ENCODE measurements around the gene TIGD2. TPM values are rescaled to one million over a fixed set of nuclear protein-coding genes. Genes with fewer than 3 reads are reported as not detected.
A peak's percentile ranks its signal among the peaks of the same experiment; 100 is the strongest.

TIGD2 gene
- total RNA-seq, 4 donors from 2014 or later, result 12.4 to 17.7 (median 14.2) TPM

- no peak for TF ChIP-seq POLR2A (IDR thresholded peaks at IDR 0.05)
- TF ChIP-seq, protein P1, sequence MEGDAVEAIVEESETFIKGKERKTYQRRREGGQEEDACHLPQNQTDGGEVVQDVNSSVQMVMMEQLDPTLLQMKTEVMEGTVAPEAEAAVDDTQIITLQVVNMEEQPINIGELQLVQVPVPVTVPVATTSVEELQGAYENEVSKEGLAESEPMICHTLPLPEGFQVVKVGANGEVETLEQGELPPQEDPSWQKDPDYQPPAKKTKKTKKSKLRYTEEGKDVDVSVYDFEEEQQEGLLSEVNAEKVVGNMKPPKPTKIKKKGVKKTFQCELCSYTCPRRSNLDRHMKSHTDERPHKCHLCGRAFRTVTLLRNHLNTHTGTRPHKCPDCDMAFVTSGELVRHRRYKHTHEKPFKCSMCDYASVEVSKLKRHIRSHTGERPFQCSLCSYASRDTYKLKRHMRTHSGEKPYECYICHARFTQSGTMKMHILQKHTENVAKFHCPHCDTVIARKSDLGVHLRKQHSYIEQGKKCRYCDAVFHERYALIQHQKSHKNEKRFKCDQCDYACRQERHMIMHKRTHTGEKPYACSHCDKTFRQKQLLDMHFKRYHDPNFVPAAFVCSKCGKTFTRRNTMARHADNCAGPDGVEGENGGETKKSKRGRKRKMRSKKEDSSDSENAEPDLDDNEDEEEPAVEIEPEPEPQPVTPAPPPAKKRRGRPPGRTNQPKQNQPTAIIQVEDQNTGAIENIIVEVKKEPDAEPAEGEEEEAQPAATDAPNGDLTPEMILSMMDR (IDR thresholded peaks at IDR 0.05), result no peak
Measured at GRCh38 chr4:89156174-89156914, 45.0 kb downstream of the TIGD2 start.

DNA sequence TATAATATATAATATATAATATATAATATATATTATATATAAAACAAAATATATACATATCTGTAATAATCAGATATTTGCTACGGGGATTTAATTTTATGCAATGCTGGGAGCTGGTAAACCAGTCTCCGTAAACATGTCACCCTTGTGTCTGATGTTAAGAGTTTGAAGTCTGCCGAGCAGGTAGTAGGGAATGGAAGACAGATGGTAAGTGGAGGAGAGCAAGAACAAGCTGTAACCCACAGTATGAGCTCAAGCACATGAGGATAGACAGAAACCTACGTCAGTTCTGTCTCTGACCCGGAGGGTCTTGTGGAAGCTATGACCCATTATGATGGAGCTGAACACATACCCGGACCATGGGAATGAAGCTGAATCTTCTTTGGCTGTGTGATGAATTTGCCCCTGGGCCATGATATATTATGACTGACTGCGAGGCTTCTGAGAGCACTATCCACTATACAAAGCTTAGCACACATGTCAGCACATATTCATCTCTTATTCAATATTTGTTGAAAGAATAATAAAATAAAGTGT, 46.2 kb downstream of the TIGD2 start:
- DNase-seq, result no peak
- Histone ChIP-seq H3K9me3 (no peaks in the 10 kb centered on the region), H3K4me3 (no peak overlapping the region), H3K4me1 (no peaks in the 10 kb centered on the region), H3K27ac (no peak overlapping the region), H3K27me3 (no peaks in the 10 kb centered on the region), H3K36me3 (no peaks in the 10 kb centered on the region)
- TF ChIP-seq POLR2A (IDR thresholded peaks at IDR 0.05), result no peak
- TF ChIP-seq, protein P1 (IDR thresholded peaks at IDR 0.05), result no peak

More at GRCh38 chr4:89156174-89156914, 45.0 kb downstream of the TIGD2 start:
- Histone ChIP-seq H3K9me3 (no peaks in the 10 kb centered on the region), H3K36me3 (no peaks in the 10 kb centered on the region), H3K27ac (no peak overlapping the region), H3K27me3 (no peaks in the 10 kb centered on the region), H3K4me1 (no peaks in the 10 kb centered on the region), H3K4me3 (no peak overlapping the region)
- DNase-seq, result no peak

GRCh38 chr4:89158884-89159503, 47.7 kb downstream of the TIGD2 start:
- Histone ChIP-seq H3K36me3 (no peaks in the 10 kb centered on the region), H3K27me3 (no peaks in the 10 kb centered on the region), H3K4me1 (no peaks in the 10 kb centered on the region), H3K27ac (no peak overlapping the region), H3K4me3 (no peak overlapping the region), H3K9me3 (no peaks in the 10 kb centered on the region)
- DNase-seq, result no peak
- TF ChIP-seq POLR2A (IDR thresholded peaks at IDR 0.05), result no peak
- TF ChIP-seq, protein P1 (IDR thresholded peaks at IDR 0.05), result peak; percentile 43 to 86 (median 76)

DNA sequence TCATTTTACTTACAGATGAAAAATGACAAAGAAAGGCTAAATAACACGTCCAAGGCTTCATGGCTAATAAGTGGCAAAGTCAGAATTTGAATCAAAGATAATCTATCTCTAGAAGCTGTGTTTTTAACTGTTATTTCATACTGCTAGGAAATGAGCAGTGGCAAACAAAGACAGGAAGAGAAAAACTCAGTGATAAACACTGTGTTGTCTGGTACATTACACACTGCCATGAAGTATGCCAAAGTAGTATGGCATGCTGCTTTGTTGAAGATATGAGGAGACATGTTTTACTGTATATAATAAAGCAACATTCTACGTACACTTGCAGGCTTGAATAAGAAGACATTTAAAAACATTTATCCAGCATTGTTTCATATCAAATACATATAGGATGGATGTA, 49.5 kb downstream of the TIGD2 start:
- TF ChIP-seq POLR2A (IDR thresholded peaks at IDR 0.05), result no peak
- TF ChIP-seq, protein P1 (IDR thresholded peaks at IDR 0.05), result no peak
- Histone ChIP-seq H3K27ac (no peak overlapping the region), H3K36me3 (no peaks in the 10 kb centered on the region), H3K9me3 (no peaks in the 10 kb centered on the region), H3K4me3 (no peak overlapping the region), H3K27me3 (no peaks in the 10 kb centered on the region), H3K4me1 (no peaks in the 10 kb centered on the region)
- DNase-seq, result no peak

DNA sequence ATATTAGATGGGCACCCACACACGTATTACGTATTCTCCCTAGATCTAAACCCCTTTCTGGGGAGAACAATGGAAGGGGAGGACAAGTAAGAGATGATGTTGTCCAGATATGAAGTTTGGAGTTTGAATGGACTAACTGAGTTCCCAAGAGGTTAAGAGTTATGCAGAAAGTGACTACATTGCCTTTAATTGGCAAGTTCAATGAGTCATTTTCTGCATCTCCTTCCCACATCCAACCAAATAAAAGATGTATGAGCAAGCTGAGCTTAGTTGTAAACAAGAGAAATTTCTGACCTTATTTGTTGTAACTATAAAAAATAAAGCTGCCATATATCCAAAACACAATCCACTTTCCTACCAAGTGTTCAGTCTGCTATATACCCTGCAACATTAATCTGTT, 50.5 kb downstream of the TIGD2 start:
- TF ChIP-seq, protein P1 (IDR thresholded peaks at IDR 0.05), result no peak
- no peak for TF ChIP-seq POLR2A (IDR thresholded peaks at IDR 0.05)
- Histone ChIP-seq H3K27me3 (no peaks in the 10 kb centered on the region), H3K36me3 (no peaks in the 10 kb centered on the region), H3K9me3 (no peaks in the 10 kb centered on the region), H3K4me1 (no peaks in the 10 kb centered on the region), H3K27ac (no peak overlapping the region), H3K4me3 (no peak overlapping the region)
- no peak for DNase-seq
